GM13977 (cell line): ENCODE measurements around the gene DUSP16.

Experiments
- DNase-seq: peaks from one replicate; pipeline ENCODE4 v3.0.0; 2012; ENCODE audit warnings: low spot score
- in situ Hi-C: fragments of 300-500 bp; cut with MboI; formaldehyde crosslinking; loops from one replicate; pipeline ENCODE4 v1.12.0; 2022; ENCODE audit warnings: low sequenced_read_pairs, low pct_unique_long_range_greater_than_20kb, mixed read lengths, inconsistent platforms; ENCODE audit not compliant: unreplicated experiment
- TF ChIP-seq, protein P1 (sequence below): IDR thresholded peaks from 2 replicates; pipeline ENCODE4 v1.5.1; 2012; ENCODE audit warnings: mild to moderate bottlenecking, control low read depth; ENCODE audit not compliant: insufficient read depth; ENCODE audit errors: extremely low read depth, missing control alignments

Gene DUSP16

DNA sequence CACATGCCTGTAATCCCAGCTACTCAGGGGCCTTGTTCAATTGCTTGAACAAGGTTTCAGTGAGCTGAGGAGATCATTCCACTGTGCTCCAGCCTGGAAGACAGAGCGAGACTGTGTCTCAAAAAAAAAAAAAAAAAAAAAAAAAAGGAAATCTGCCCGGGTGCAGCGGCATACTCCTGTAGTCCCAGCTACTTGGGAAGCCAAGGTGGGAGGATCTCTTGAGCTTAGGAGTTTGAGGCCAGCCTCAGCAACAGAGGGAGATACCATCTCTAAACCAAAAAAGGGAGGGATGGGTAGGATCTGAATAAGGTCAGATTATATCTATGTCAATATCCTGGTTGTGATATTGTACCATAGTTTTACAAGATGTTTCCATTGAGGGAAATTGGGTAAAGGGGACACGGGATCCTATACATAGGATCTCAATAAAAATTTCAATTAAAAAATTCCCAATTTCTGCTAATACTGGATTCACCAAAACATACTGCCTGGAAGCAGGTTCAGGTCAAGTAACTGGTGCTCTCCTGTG, 129.4 kb downstream of the DUSP16 start:
- in situ Hi-C loops: no loop called here
- no peak for DNase-seq
- TF ChIP-seq, protein P1, sequence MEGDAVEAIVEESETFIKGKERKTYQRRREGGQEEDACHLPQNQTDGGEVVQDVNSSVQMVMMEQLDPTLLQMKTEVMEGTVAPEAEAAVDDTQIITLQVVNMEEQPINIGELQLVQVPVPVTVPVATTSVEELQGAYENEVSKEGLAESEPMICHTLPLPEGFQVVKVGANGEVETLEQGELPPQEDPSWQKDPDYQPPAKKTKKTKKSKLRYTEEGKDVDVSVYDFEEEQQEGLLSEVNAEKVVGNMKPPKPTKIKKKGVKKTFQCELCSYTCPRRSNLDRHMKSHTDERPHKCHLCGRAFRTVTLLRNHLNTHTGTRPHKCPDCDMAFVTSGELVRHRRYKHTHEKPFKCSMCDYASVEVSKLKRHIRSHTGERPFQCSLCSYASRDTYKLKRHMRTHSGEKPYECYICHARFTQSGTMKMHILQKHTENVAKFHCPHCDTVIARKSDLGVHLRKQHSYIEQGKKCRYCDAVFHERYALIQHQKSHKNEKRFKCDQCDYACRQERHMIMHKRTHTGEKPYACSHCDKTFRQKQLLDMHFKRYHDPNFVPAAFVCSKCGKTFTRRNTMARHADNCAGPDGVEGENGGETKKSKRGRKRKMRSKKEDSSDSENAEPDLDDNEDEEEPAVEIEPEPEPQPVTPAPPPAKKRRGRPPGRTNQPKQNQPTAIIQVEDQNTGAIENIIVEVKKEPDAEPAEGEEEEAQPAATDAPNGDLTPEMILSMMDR: no peak

DNA sequence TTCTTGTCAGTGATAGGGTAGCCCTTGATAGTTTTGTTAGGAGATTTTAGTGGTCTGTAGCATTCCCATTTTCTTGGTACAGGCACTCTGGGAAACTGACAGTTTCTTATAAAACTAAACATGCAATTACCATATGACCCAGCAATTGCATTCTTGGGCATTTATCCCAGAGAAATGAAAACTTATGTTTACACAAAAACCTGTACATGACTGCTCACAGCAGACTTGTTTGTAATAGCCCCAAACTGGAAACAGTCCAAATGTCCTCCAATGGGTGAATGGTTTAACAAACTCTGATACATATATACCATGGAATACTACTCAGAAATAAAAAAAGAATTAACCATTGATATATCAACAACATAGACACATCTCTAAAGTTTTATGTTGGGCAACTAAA, 130.3 kb downstream of the DUSP16 start:
- TF ChIP-seq, protein P1: no peak
- DNase-seq: no peak

DNA sequence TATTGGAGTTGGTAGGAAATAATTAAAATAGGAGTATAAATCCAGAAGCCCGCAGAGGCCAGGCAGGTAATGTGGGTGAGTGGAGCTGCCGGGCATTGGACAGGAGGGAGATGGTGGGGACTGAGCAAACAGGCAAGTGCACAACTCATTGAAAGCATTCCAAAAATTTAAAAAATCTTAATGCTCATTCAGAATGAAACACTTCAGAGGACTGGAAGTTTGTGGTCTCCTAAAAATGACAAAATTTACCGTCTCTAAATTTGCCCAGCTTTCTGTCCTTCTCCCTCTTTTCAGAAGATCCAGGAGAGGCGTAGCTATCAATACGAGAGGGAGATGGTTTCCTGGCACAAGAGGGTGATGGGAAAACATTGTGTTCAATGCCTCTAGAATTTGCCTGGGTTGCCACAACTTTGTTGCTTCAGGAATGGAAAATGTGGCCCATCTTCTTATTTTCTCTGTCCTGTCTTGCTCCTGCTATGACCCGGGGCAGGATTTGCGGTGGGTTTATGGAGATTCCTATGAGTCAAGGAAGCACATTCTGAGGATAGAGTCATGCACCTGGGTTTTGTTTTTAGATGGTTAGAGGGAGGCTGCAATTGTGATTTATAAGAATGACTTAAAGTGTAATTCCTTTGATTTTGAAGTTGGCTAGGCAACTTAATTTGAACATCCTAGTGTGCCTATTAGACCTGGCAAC, 133.6 kb downstream of the DUSP16 start:
- TF ChIP-seq, protein P1: no peak
- no peak for DNase-seq
- in situ Hi-C loops: no loop called here

More for the DNA sequence above, 130.3 kb downstream of the DUSP16 start:
- in situ Hi-C loops: no loop called here

GRCh38 chr12:12428047-12428446, 134.6 kb downstream of the DUSP16 start:
- in situ Hi-C loops: no loop called here
- TF ChIP-seq, protein P1: no peak
- DNase-seq: no peak

- TF ChIP-seq, protein P1: no peak
- in situ Hi-C loops: no loop called here
- no peak for DNase-seq
Observed at GRCh38 chr12:12427568-12427967, 135.1 kb downstream of the DUSP16 start.

DNA sequence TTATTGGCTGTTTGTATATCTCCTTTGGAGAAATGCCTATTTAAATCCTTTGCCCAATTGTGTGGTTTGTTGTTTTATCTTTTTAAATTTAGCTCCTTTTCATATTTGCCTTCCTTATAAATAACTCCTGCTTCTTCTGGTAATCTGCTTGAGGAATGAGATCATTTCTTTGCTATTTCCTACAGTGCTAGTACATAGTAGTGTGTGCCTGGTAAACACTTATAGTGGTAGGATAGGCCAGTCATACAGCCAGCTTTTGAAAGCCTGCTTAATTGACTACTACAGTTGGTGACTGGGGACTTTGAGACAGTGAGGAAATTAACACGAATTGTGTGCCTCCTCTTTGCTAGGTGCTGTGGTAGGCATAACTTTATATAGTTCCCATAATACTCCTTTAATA, 137.0 kb downstream of the DUSP16 start:
- DNase-seq: no peak
- in situ Hi-C loops: no loop called here
- TF ChIP-seq, protein P1: no peak
